Loucy (cell line): ENCODE data around the gene OIP5.

Experiments
- CTCF ChIP-seq: fragments of 200-600 bp; sonication (generic); conservative IDR thresholded peaks from 2 replicates; pipeline ENCODE4 v1.5.1; 2014; ENCODE audit warnings: mild to moderate bottlenecking, antibody characterized with exemption, low read length
- EZH2phosphoT487 ChIP-seq: fragments of 200-600 bp; IDR thresholded peaks from 2 replicates; pipeline ENCODE4 v1.6.1; 2018; ENCODE audit warnings: antibody characterized with exemption, mild to moderate bottlenecking, moderate library complexity, borderline replicate concordance

GRCh38 chr15:41323611-41324010 lies 8.8 kb downstream of the OIP5 start:
- TF ChIP-seq CTCF (no peak), EZH2phosphoT487 (no peak)
